HEK293 (cell line): ENCODE measurements around the gene PGS1.
A peak's percentile ranks its signal among the peaks of the same experiment; 100 is the strongest.

Experiments
- CTCF ChIA-PET: fragments of 350-600 bp; formaldehyde crosslinking; extraction: SDS; loops from one replicate; lab custom pipeline; 2021; ENCODE audit warnings: antibody characterized with exemption; lab: Yijun Ruan, JAX
- POLR2A ChIA-PET: fragments of 300-600 bp; formaldehyde crosslinking; extraction: SDS; loops from one replicate; lab custom pipeline; 2020; ENCODE audit warnings: antibody characterized with exemption, inconsistent platforms; lab: Yijun Ruan, JAX
- H3K27ac ChIP-seq: fragments of 200-500 bp; sonication (Bioruptor generic); 2 replicates; pipeline ENCODE4 v1.5.1; 2014; ENCODE audit warnings: low read depth, low read length, control low read depth, inconsistent platforms; ENCODE audit errors: extremely low read depth
- H3K36me3 ChIP-seq, 2 experiments: fragments of 200-500 bp in 1 of 2; sonication (Bioruptor generic) in 1 of 2; 1 replicate in 1 of 2; 2 replicates in 1 of 2; pipeline ENCODE4 v1.5.1; 2014 to 2017; ENCODE audit warnings: inconsistent platforms in 2 of 2, low read length in 2 of 2; ENCODE audit not compliant: control insufficient read depth in 2 of 2, insufficient read depth in 1 of 2
- H3K4me1 ChIP-seq: fragments of 200-500 bp; sonication (Bioruptor generic); 2 replicates; pipeline ENCODE4 v1.5.1; 2014; ENCODE audit warnings: mild to moderate bottlenecking, low read length, inconsistent platforms; ENCODE audit not compliant: control insufficient read depth, insufficient read depth
- H3K4me3 ChIP-seq: 2 replicates; pipeline ENCODE4 v1.5.1; 2011; ENCODE audit warnings: low read depth, mild to moderate bottlenecking, control low read depth, low read length, moderate library complexity
- H3K9me3 ChIP-seq: fragments of 200-500 bp; sonication (Bioruptor generic); 2 replicates; pipeline ENCODE4 v1.5.1; 2014; ENCODE audit warnings: low read depth, low read length, inconsistent platforms; ENCODE audit not compliant: control insufficient read depth, insufficient read depth
- EGR2 ChIP-seq: fragments of 450-650 bp; formaldehyde crosslinking; IDR thresholded peaks from 2 replicates; pipeline ENCODE4 v1.5.1; 2016; ENCODE audit warnings: low read depth, missing biosample characterization, missing genetic modification characterization
- GLI2 ChIP-seq: fragments of 450-650 bp; formaldehyde crosslinking; IDR thresholded peaks from 2 replicates; pipeline ENCODE4; 2017; ENCODE audit warnings: missing biosample characterization, missing genetic modification characterization, low read depth, borderline replicate concordance
- GLIS1 ChIP-seq: fragments of 450-650 bp; formaldehyde crosslinking; IDR thresholded peaks from 2 replicates; pipeline ENCODE4 v1.5.1; 2016; ENCODE audit warnings: missing biosample characterization, missing genetic modification characterization
- HOXA7 ChIP-seq: sonication (generic); formaldehyde crosslinking; IDR thresholded peaks from 2 replicates; pipeline ENCODE4 v1.8.1; 2022; ENCODE audit warnings: missing genetic modification reagents, borderline replicate concordance
- KLF9 ChIP-seq: fragments of 450-650 bp; formaldehyde crosslinking; IDR thresholded peaks from 2 replicates; pipeline ENCODE4 v1.5.1; 2016; ENCODE audit warnings: missing biosample characterization, missing genetic modification characterization, low read depth
- REPIN1 ChIP-seq: fragments of 450-650 bp; formaldehyde crosslinking; IDR thresholded peaks from 2 replicates; pipeline ENCODE4 v1.5.1; 2017; ENCODE audit warnings: missing biosample characterization, missing genetic modification characterization, low read depth
- SP2 ChIP-seq: fragments of 450-650 bp; formaldehyde crosslinking; IDR thresholded peaks from 2 replicates; pipeline ENCODE4 v1.5.1; 2016; ENCODE audit warnings: missing biosample characterization, missing genetic modification characterization
- ZBTB17 ChIP-seq: fragments of 450-650 bp; formaldehyde crosslinking; IDR thresholded peaks from 2 replicates; pipeline ENCODE4 v1.5.1; 2016; ENCODE audit warnings: missing biosample characterization, missing genetic modification characterization
- ZEB2 ChIP-seq: fragments of 450-650 bp; formaldehyde crosslinking; IDR thresholded peaks from 2 replicates; pipeline ENCODE4 v1.5.1; 2016; ENCODE audit warnings: missing biosample characterization, missing genetic modification characterization
- ZFHX2 ChIP-seq: fragments of 450-650 bp; formaldehyde crosslinking; conservative IDR thresholded peaks from 2 replicates; pipeline ENCODE4 v1.5.1; 2016; ENCODE audit warnings: missing biosample characterization, missing genetic modification characterization
- ZNF121 ChIP-seq: fragments of 450-650 bp; formaldehyde crosslinking; IDR thresholded peaks from 2 replicates; pipeline ENCODE4 v1.5.1; 2016; ENCODE audit warnings: missing biosample characterization, missing genetic modification characterization
- ZNF133 ChIP-seq: fragments of 450-650 bp; formaldehyde crosslinking; IDR thresholded peaks from 2 replicates; pipeline ENCODE4 v1.5.1; 2016; ENCODE audit warnings: missing biosample characterization, missing genetic modification characterization
- ZNF175 ChIP-seq: fragments of 450-650 bp; formaldehyde crosslinking; IDR thresholded peaks from 2 replicates; pipeline ENCODE4 v1.5.1; 2016; ENCODE audit warnings: missing biosample characterization, missing genetic modification characterization
- ZNF362 ChIP-seq: fragments of 450-650 bp; formaldehyde crosslinking; IDR thresholded peaks from 2 replicates; pipeline ENCODE4 v1.5.1; 2016; ENCODE audit warnings: missing biosample characterization, missing genetic modification characterization
- ZNF416 ChIP-seq: fragments of 450-650 bp; formaldehyde crosslinking; IDR thresholded peaks from 2 replicates; pipeline ENCODE4 v1.5.1; 2016; ENCODE audit warnings: missing biosample characterization, missing genetic modification characterization
- ZNF501 ChIP-seq: fragments of 450-650 bp; formaldehyde crosslinking; IDR thresholded peaks from 2 replicates; pipeline ENCODE4 v1.5.1; 2016; ENCODE audit warnings: missing biosample characterization, missing genetic modification characterization
- ZNF530 ChIP-seq: fragments of 450-650 bp; formaldehyde crosslinking; IDR thresholded peaks from 2 replicates; pipeline ENCODE4 v1.5.1; 2016; ENCODE audit warnings: low read depth, missing biosample characterization, missing genetic modification characterization
- ZNF555 ChIP-seq: fragments of 450-650 bp; formaldehyde crosslinking; conservative IDR thresholded peaks from 2 replicates; pipeline ENCODE4 v1.5.1; 2017; ENCODE audit warnings: missing biosample characterization, mild to moderate bottlenecking, missing genetic modification characterization, inconsistent platforms
- ZNF600 ChIP-seq: fragments of 450-650 bp; formaldehyde crosslinking; IDR thresholded peaks from 2 replicates; pipeline ENCODE4 v1.5.1; 2016; ENCODE audit warnings: missing biosample characterization, missing genetic modification characterization
- ZNF768 ChIP-seq: fragments of 450-650 bp; formaldehyde crosslinking; IDR thresholded peaks from 2 replicates; pipeline ENCODE4 v1.5.1; 2018; ENCODE audit warnings: missing biosample characterization, mild to moderate bottlenecking, missing genetic modification characterization
- TF ChIP-seq, protein P1 (sequence below): fragments of 450-650 bp; formaldehyde crosslinking; IDR thresholded peaks from 2 replicates; pipeline ENCODE4 v1.5.1; 2016; ENCODE audit warnings: missing biosample characterization, missing genetic modification characterization, borderline replicate concordance
- TF ChIP-seq, protein P2 (sequence below): fragments of 450-650 bp; formaldehyde crosslinking; IDR thresholded peaks from 2 replicates; pipeline ENCODE4 v1.5.1; 2017; ENCODE audit warnings: missing biosample characterization, missing genetic modification characterization
- TF ChIP-seq, protein P3 (sequence below): fragments of 450-650 bp; formaldehyde crosslinking; IDR thresholded peaks from 2 replicates; pipeline ENCODE4 v1.5.1; 2016; ENCODE audit warnings: missing biosample characterization, missing genetic modification characterization

The PGS1 gene

GRCh38 chr17:78384479-78385175 lies 6.2 kb downstream of the PGS1 start (continued):
- TF ChIP-seq GLI2 (tag by site-specific recombination) (no peak), ZBTB17 (tag by site-specific recombination) (no peak)
- TF ChIP-seq, protein P1, sequence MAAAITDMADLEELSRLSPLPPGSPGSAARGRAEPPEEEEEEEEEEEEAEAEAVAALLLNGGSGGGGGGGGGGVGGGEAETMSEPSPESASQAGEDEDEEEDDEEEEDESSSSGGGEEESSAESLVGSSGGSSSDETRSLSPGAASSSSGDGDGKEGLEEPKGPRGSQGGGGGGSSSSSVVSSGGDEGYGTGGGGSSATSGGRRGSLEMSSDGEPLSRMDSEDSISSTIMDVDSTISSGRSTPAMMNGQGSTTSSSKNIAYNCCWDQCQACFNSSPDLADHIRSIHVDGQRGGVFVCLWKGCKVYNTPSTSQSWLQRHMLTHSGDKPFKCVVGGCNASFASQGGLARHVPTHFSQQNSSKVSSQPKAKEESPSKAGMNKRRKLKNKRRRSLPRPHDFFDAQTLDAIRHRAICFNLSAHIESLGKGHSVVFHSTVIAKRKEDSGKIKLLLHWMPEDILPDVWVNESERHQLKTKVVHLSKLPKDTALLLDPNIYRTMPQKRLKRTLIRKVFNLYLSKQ = no peak
- TF ChIP-seq, protein P2, sequence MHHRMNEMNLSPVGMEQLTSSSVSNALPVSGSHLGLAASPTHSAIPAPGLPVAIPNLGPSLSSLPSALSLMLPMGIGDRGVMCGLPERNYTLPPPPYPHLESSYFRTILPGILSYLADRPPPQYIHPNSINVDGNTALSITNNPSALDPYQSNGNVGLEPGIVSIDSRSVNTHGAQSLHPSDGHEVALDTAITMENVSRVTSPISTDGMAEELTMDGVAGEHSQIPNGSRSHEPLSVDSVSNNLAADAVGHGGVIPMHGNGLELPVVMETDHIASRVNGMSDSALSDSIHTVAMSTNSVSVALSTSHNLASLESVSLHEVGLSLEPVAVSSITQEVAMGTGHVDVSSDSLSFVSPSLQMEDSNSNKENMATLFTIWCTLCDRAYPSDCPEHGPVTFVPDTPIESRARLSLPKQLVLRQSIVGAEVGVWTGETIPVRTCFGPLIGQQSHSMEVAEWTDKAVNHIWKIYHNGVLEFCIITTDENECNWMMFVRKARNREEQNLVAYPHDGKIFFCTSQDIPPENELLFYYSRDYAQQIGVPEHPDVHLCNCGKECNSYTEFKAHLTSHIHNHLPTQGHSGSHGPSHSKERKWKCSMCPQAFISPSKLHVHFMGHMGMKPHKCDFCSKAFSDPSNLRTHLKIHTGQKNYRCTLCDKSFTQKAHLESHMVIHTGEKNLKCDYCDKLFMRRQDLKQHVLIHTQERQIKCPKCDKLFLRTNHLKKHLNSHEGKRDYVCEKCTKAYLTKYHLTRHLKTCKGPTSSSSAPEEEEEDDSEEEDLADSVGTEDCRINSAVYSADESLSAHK (tag by site-specific recombination) = no peak

GRCh38 chr17:78387977-78388941 lies 9.8 kb downstream of the PGS1 start:
- CTCF ChIA-PET = interaction anchor here (0.6 to 1.9 kb wide), 3 partner anchors 27 to 440 kb away, joined by 3 to 5 read pairs (median 3); no protein-coding TSS in a partner anchor

DNA sequence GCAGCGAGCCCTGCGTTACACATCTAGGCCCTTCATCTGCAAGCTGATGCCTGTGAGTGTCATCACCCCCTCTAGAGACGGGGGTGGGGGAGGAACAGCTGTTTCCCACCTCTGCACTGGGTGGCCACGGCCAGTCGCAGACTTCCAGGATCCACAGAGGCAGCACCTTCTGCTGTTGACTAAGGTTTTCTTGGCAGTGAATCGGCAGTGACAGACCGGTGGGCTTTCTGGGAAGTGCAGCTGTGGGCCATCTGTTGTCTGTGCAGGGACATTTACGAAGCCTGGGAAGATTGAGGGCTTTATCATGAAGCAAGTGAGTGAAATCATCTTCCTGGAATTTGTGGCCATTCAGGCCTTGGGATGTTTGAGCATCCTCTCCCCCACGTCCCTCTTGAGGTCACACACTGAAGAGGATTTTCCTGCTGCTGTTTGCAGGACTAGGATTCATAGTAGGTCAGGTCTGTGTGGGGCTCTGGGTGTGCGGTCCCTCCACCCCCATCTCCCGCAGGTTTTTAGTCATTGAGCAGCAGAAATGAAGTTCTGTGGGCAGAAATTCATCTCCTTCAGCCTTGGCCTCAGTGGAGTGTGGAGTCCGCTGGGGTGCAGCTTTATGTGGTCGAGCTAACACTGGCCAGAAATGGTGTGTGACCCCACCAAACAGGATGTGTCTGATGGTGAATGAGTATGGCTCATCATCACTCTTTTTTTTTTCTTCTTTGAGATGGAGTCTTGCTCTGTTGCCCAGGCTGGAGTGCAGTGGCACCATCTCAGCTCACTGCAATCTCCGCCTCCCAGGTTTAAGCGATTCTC lies 12.0 kb downstream of the PGS1 start:
- Histone ChIP-seq H3K36me3 (peaks cover 21 to 44% of the 10 kb centered on the region in 2 experiments; a peak in 2 of 3 replicates), H3K9me3 (no peaks in the 10 kb centered on the region), H3K4me1 (peaks cover 3% of the 10 kb centered on the region), H3K27ac (no peak overlapping the region), H3K4me3 (no peak overlapping the region)
- POLR2A ChIA-PET = interaction anchor here (1.0 kb wide), 1 partner anchor 12 kb away, joined by 3 read pairs; the partner anchor contains the start of gene PGS1
- CTCF ChIA-PET = interaction anchor here (0.9 to 3.7 kb wide), 6 partner anchors 8 to 102 kb away, joined by 3 to 28 read pairs (median 4); no protein-coding TSS in a partner anchor
- TF ChIP-seq ZBTB17 (tag by site-specific recombination) = peak; percentile 36; the same call in 1 of the 2 replicates
- TF ChIP-seq ZEB2 = 0 out of 2 replicates have a peak, but pooled peaks have one; percentile 20
- TF ChIP-seq ZNF768 = no peak
- TF ChIP-seq ZNF416 (tag by site-specific recombination) = no peak
- TF ChIP-seq KLF9 (tag by site-specific recombination) = no peak
- TF ChIP-seq ZNF121 (tag by site-specific recombination) = peak; percentile 70; the same call in 1 of the 2 replicates
- no peak for TF ChIP-seq REPIN1 (tag by site-specific recombination)
- TF ChIP-seq ZFHX2 (tag by site-specific recombination) = peak; percentile 86
- TF ChIP-seq GLIS1 (tag by site-specific recombination) = peak; percentile 27; the same call in 1 of the 2 replicates
- TF ChIP-seq EGR2 (tag by site-specific recombination) = peak; percentile 78
- TF ChIP-seq, protein P3, sequence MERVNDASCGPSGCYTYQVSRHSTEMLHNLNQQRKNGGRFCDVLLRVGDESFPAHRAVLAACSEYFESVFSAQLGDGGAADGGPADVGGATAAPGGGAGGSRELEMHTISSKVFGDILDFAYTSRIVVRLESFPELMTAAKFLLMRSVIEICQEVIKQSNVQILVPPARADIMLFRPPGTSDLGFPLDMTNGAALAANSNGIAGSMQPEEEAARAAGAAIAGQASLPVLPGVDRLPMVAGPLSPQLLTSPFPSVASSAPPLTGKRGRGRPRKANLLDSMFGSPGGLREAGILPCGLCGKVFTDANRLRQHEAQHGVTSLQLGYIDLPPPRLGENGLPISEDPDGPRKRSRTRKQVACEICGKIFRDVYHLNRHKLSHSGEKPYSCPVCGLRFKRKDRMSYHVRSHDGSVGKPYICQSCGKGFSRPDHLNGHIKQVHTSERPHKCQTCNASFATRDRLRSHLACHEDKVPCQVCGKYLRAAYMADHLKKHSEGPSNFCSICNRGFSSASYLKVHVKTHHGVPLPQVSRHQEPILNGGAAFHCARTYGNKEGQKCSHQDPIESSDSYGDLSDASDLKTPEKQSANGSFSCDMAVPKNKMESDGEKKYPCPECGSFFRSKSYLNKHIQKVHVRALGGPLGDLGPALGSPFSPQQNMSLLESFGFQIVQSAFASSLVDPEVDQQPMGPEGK (tag by site-specific recombination) = no peak
- TF ChIP-seq ZNF530 (tag by site-specific recombination) = no peak
- TF ChIP-seq HOXA7 (CRISPR knock-in tag) = no peak
- TF ChIP-seq SP2 (tag by site-specific recombination) = no peak
- no peak for TF ChIP-seq ZNF362 (tag by site-specific recombination)
- TF ChIP-seq ZNF133 = no peak

More at GRCh38 chr17:78387977-78388941, 9.8 kb downstream of the PGS1 start:
- H3K4me3 ChIP-seq = no peak overlapping the region
- H3K4me1 ChIP-seq = peaks cover 3% of the 10 kb centered on the region
- H3K9me3 ChIP-seq = no peaks in the 10 kb centered on the region
- TF ChIP-seq ZNF501 (tag by site-specific recombination) (no peak), ZNF555 (no peak), ZNF175 (tag by site-specific recombination) (no peak), ZNF530 (tag by site-specific recombination) (no peak), ZNF600 (tag by site-specific recombination) (peak; percentile 49; the same call in 1 of the 2 replicates)
- 0 out of 2 replicates have a peak overlapping the region, but pooled peaks have one; percentile 4 for H3K27ac ChIP-seq
- H3K36me3 ChIP-seq = peaks cover 13 to 42% of the 10 kb centered on the region in 2 experiments; a peak in 2 of 3 replicates
- POLR2A ChIA-PET = no interaction called here
